Ureter (tissue), 1 donor: ENCODE results near the gene PARL. TPM values are rescaled to one million over a fixed set of nuclear protein-coding genes. Genes with fewer than 3 reads are reported as not detected.
"Not testable (repeated sequence)": the region's sequence is repeated elsewhere in the genome, so short reads cannot be mapped to it uniquely, and the experiment has no call there.

Experiments used
- DNase-seq: peaks from one replicate; pipeline ENCODE4 v3.0.0-alpha.2; 2020; ENCODE audit warnings: low spot score
- total RNA-seq: library from RNA; stranded (reverse); gene quantifications from one replicate; pipeline ENCODE4 v1.2.4, GENCODE V29; 2023
- donor health status: DM: yes; HTN: yes; CAD: no.

Gene PARL
- total RNA-seq, 1 donor from 2014 or later, result 75.0 TPM

DNA sequence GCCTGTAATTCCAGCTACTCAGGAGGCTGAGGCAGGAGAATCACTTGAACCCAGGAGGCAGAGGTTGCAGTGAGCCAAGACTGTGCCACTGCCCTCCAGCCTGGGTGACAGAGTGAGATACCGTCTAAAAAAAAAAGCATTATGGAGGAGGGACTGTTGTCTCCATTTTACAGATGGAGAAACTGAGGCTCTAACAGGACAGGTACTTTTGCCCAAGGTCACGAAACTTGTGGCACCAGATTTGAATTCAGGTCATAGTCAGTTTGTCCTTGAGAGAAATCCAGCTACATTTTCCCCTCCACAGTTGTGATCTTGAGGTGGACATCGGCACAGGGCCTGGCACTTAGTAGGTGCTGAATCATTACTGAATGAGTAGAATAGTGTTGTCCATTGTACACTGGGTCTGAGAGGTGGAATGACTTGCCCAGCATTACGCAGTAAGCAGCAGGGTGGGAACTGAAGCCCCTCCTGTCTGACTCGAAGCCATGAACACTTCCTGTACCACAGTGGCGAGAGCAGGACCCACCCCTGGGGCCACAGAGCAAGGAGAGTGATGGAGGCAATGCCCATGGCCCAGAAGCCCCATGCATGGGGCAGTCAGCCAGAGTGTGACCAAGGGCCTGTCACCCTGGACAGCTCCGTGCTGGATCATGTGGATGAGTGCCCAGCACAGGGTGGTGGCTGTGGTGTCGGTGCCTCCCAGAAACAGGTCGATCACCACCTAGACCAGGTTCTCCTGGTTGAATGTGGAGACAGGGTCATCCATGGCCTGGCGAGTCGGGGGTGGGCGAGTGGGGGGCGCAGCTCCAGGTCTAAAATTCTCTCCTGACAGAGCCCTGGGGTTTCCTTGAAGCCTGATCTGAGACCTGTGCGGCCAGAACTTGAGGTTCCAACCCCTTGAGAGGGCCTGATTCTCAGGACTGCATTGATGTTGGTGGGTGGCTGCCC, 20.4 kb upstream of the PARL start:
- no peak for DNase-seq

- DNase-seq, result no peak
Measured at GRCh38 chr3:183898028-183898431, 13.3 kb upstream of the PARL start.

DNA sequence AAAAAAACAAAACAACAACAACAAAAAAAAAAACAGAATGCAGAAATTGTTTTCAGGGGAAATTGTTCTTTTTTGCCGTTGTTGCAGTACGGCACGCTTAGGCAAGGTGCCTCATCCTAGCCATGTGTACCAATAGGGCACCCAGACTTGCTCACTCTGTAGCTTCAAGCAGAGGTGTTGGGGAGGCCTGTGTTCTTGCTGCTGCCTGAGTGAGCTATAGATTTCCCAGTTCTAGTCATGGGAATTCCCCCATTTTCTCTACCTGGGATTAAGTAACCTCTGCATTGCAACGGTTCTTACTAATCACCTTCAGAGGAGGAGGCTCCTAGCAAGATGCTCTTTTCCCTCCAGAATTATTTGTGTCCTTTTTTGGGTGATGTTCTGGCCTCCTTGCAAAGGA, 12.9 kb upstream of the PARL start:
- no peak for DNase-seq

DNA sequence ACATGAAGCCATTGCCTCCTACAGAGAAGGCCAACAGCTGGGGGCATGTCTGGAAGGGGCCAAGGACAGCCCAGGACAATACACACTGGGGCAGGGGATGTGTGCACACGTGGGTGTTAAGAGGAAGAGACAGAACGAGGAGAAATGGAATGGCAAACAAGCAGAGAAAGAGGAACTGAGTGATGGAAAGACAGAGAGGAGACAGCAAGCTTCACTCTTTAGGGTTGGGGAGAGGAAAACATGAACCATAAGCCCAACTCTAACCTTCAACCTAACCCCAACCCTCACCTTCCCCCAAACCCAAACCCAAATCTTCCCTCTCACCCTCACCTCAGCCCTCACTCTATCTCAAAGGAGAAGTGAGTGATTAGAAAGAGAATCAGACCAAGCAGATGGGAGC, 11.9 kb upstream of the PARL start:
- no peak for DNase-seq

DNA sequence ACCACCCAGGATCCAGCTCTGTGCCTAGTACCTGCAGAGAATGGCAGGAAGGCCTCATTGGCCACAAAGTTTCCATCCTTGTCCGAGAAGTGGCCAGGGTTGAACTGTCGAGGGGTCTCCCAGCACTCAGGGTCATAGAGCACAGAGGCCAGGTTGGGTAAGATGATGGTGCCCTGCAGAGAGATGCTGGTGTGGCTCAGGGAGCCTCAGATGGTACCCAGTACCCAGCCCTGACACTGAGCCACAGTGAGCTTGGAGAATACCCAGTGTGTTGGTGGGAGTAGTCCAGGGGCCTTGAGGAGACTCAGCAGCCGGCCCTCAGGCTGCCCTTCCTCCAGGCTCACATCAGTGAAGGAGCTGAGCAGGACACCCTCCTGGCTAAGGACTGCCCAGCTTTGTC, 11.5 kb upstream of the PARL start:
- no peak for DNase-seq

- DNase-seq, result no peak
Measured at GRCh38 chr3:183895774-183896173, 11.1 kb upstream of the PARL start.

- DNase-seq, result no peak
Measured at GRCh38 chr3:183895296-183895695, 10.6 kb upstream of the PARL start.

- no peak for DNase-seq
Measured at GRCh38 chr3:183892610-183893214, 8.0 kb upstream of the PARL start.

DNA sequence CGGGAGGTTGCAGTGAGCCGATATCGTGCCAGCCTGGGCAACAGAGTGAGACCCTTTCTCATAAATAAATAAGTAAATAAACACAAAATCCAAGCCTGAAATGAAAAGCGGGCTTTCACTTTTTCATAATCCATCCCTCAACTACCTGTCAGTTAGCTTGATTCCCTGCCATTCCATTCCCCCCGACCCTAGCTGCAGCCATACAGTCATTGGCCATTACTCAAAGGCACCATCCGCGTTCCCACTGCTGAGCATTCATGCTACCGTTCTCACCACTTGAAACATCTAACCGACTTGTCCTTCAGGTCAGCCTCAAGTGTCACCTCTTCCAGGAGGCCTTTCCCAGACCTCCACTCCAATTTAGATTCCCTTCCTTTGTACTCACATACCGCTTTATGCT, 1.1 kb upstream of the PARL start:
- no peak for DNase-seq

GRCh38 chr3:183884097-183884426, 618 bp downstream of the PARL start:
- DNase-seq, result no peak

- DNase-seq, result no peak
Measured at GRCh38 chr3:183883291-183884096, 1.2 kb downstream of the PARL start.

- DNase-seq, result no peak
Measured at GRCh38 chr3:183880121-183880520, 4.6 kb downstream of the PARL start.

- DNase-seq, result no peak
Measured at GRCh38 chr3:183879243-183879642, 5.4 kb downstream of the PARL start.

DNA sequence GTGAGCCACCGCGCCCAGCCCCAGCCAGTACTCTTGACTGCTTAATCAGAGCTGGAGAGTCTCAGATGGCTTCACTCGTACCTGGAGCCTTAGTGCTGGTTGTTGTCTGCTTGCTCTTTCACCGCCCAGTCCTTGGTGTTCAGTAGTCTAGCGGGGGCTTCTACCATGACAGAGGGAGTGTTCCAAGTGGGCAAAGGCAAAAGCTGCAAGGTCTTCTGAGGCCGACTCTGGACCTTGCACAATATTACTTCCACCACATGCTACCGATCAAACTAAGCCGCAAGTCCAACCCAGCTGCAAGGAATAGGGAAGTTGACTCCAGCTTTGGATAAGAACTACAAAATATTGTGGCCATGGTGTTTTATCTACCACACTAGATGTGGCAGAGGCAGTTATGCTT, 6.6 kb downstream of the PARL start:
- DNase-seq, result no peak

GRCh38 chr3:183877227-183877626, 7.5 kb downstream of the PARL start:
- DNase-seq, result not testable (repeated sequence)

GRCh38 chr3:183875411-183875810, 9.3 kb downstream of the PARL start:
- no peak for DNase-seq

- no peak for DNase-seq
Measured at GRCh38 chr3:183873914-183874313, 10.8 kb downstream of the PARL start.

GRCh38 chr3:183871541-183871940, 13.1 kb downstream of the PARL start:
- DNase-seq, result no peak

GRCh38 chr3:183870563-183870962, 14.1 kb downstream of the PARL start:
- no peak for DNase-seq

DNA sequence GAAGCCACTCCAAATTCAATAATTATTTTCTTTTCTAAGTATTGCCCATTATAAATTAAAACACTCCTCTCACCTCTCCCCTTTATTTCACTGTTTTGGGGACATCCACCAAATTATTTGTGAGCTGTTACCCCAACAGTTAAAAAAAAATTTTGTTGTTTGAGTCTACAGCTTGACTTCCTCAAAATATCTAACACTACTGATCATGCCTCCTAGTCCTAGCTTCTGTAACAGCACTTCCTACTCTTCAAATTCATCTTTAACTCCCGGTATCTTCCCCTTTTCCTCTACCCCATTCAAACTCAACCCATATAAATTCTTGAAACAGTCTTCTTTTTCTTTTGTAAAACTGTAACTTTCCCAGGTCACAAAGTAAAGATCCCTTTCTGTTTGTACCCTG, 15.9 kb downstream of the PARL start:
- DNase-seq, result no peak

- no peak for DNase-seq
Measured at GRCh38 chr3:183862610-183863009, 22.1 kb downstream of the PARL start.

DNA sequence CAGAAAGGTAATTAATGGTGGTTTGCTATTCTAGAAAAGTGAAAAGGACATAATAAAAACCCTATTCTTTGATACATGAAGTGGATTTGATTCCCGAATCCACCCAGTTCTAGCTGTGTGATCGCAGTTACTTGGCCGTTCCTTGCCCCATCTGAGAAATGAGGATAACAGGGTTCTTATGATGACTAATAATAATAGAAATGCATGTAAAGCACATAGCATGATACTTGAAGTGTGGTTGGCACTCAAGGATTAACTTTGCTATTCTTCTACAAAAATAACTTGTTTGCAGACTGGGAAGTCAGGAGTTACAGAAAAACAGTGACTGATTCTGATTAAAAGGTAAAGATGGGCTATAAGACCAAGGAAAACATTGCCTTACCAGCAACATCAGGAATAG, 26.8 kb downstream of the PARL start:
- DNase-seq, result no peak
